ENCODE results near the gene SLCO2B1.

SLCO2B1 gene

GRCh38 chr11:75158696-75159150 lies 7.8 kb downstream of the SLCO2B1 start:
- DNase-seq: no peak
- in situ Hi-C loops (cut with HindIII; ENCODE audit: low pct_ligation_motif_present, low pct_unique_long_range_greater_than_20kb, low sequenced_read_pairs): no loop called here

DNA sequence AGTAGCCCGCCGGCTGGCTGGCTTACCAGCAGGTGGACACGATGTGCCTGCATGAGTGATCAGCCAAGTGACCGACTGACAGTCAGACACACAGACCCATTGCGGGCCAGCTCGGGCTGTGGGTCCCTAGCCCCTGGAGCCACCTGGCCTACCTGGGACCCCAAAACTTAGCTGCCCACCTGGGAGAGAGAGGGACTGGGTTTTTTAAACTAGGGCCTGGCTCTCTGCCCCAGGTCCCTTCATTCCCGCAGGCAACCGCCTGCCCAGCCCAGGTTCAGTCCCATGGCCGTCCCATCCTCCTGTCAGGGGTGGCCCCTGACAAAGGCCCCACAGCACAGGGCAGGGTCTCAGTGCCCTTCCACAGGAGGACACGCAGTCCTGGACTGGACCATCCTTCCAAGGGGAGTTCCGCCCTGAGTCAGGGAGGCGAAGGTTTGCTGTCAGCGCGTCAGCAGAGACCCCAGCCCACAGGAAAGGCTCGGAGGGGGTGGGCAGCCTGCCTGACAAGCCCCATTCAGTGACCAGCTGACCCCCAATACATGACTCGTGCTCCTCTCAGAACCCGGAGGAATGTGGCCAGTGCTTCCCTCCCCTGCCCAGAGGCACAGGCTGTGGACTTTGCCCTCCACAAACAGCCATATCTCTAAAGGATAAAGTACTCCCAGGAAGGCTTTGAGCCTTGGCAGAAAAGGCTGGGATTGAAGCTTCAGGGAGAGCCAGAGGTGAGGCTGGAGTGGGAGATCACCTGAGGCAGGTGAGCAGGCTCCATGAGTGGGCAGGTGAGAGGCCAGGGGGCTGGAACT lies 8.4 kb downstream of the SLCO2B1 start:
- DNase-seq: no peak
- in situ Hi-C loops (cut with HindIII; ENCODE audit: low pct_ligation_motif_present, low pct_unique_long_range_greater_than_20kb, low sequenced_read_pairs): no loop called here

GRCh38 chr11:75160220-75160757 lies 9.4 kb downstream of the SLCO2B1 start:
- in situ Hi-C loops (cut with HindIII; ENCODE audit: low pct_ligation_motif_present, low pct_unique_long_range_greater_than_20kb, low sequenced_read_pairs): no loop called here
- no peak for DNase-seq

GRCh38 chr11:75160880-75161279 lies 10.0 kb downstream of the SLCO2B1 start:
- DNase-seq: no peak
- in situ Hi-C loops (cut with HindIII; ENCODE audit: low pct_ligation_motif_present, low pct_unique_long_range_greater_than_20kb, low sequenced_read_pairs): no loop called here

DNA sequence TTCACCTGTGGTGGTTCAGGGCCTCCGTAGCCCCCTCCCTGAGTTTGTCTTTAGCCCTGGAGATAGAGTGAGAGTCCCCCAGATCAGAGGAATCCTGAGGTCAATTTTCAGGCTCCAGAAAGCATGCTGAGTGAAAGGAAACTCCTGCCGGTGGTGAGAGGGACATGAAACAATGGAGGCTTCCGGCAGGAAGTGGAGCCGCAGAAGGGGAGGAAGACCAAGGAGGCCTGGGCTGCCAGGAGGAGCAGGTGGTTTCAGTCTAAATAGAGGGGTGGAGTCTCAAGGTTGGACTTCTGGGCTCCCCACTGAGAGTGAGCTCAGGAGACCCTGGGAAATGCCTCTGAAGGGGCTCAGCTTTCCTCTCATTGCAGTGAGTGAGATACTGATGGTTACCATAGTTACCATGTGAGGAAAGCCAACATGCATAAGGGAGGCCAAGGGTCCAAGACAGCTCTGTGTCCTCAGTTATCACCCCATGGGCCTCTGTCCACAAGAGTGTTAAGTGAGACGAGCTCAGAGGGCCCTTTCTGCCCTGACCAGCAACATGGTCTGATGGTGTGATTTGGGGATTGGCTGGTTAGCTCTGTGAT lies 10.7 kb downstream of the SLCO2B1 start:
- in situ Hi-C loops (cut with HindIII; ENCODE audit: low pct_ligation_motif_present, low pct_unique_long_range_greater_than_20kb, low sequenced_read_pairs): no loop called here
- no peak for DNase-seq

DNA sequence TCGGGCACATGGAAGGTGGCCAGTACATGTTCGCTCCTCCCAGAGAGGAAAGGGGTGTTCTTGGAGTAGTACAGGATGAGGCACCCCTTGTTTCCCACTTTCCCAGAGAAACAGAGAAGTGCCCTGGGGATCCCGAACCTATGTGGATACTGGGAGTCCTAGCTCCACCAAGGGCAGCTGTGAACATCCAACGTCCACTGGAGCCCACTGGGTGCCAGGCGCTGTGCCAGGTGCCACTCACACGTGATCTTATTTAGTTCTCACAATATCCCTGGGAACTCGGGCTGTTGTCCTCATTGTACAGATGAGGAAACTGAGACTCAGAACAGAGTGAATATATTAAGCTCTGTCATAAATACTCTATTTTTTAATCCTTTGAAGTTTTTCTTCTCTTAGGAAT lies 12.0 kb downstream of the SLCO2B1 start:
- DNase-seq: no peak
- in situ Hi-C loops (cut with HindIII; ENCODE audit: low pct_ligation_motif_present, low pct_unique_long_range_greater_than_20kb, low sequenced_read_pairs): no loop called here

- in situ Hi-C loops (cut with HindIII; ENCODE audit: low pct_ligation_motif_present, low pct_unique_long_range_greater_than_20kb, low sequenced_read_pairs): no loop called here
- DNase-seq: no peak
Observed at GRCh38 chr11:75163921-75164849, 13.3 kb downstream of the SLCO2B1 start.

DNA sequence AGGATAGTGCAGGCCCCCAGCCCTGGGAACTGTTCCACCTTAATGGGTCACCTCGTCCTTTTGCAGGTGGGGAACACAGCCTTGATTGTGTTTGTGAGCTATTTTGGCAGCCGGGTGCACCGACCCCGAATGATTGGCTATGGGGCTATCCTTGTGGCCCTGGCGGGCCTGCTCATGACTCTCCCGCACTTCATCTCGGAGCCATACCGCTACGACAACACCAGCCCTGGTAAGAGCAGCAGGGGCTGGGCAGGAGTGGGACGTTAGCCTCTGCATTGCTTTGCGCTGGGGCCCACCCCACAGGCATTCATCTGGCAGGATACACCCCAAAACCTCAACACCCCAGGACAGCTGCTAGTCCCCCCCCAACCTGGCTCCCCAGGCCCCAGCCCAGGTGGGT lies 14.8 kb downstream of the SLCO2B1 start:
- no peak for DNase-seq
- in situ Hi-C loops (cut with HindIII; ENCODE audit: low pct_ligation_motif_present, low pct_unique_long_range_greater_than_20kb, low sequenced_read_pairs): no loop called here

DNA sequence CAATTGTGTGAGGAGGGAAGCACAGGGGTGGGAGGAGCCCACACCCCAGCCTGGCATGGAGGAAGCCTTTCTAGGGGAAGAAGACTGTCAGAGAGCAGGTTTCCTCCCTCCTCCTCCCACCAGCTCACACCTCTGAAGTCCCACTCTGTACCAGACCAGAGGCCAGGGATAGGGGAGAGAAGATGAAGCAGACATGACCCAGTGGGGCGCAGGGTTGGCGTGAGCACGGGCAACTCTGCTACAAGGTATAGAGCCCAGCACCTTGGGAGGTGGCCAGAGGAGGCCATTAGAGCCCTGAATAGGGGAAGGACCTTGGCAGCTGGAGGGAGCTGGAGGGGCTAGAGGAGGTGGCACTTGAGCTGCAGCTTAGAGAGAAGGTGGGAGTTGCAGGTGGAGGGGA lies 15.9 kb downstream of the SLCO2B1 start:
- in situ Hi-C loops (cut with HindIII; ENCODE audit: low pct_ligation_motif_present, low pct_unique_long_range_greater_than_20kb, low sequenced_read_pairs): no loop called here

GRCh38 chr11:75167617-75168016 lies 16.7 kb downstream of the SLCO2B1 start:
- in situ Hi-C loops (cut with HindIII; ENCODE audit: low pct_ligation_motif_present, low pct_unique_long_range_greater_than_20kb, low sequenced_read_pairs): no loop called here
- DNase-seq: no peak

More for the DNA sequence above, 15.9 kb downstream of the SLCO2B1 start:
- no peak for DNase-seq

DNA sequence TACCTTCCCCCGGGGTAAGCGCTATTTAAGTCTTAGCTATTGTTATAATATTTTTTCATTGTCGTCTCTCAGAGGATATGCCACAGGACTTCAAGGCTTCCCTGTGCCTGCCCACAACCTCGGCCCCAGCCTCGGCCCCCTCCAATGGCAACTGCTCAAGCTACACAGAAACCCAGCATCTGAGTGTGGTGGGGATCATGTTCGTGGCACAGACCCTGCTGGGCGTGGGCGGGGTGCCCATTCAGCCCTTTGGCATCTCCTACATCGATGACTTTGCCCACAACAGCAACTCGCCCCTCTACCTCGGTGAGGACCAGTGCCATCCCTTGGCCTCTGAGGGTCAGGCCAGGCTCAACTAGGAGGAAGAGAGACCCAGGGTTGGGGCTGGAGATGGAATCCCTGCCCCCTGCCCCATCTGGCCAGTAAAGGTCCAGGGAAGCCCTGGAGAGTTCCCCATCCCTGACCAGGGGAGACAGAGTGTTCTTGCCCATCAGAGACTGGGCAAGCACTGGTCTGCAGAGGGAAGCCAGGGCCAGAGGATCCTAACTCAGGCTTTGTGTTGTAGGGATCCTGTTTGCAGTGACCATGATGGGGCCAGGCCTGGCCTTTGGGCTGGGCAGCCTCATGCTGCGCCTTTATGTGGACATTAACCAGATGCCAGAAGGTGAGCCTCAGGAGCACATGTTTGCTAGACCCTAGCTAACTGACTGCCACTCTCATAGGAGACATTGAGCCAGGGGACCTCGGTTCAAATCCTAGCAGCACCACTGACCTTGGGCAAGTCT lies 18.4 kb downstream of the SLCO2B1 start:
- in situ Hi-C loops (cut with HindIII; ENCODE audit: low pct_ligation_motif_present, low pct_unique_long_range_greater_than_20kb, low sequenced_read_pairs): no loop called here
- DNase-seq: no peak

DNA sequence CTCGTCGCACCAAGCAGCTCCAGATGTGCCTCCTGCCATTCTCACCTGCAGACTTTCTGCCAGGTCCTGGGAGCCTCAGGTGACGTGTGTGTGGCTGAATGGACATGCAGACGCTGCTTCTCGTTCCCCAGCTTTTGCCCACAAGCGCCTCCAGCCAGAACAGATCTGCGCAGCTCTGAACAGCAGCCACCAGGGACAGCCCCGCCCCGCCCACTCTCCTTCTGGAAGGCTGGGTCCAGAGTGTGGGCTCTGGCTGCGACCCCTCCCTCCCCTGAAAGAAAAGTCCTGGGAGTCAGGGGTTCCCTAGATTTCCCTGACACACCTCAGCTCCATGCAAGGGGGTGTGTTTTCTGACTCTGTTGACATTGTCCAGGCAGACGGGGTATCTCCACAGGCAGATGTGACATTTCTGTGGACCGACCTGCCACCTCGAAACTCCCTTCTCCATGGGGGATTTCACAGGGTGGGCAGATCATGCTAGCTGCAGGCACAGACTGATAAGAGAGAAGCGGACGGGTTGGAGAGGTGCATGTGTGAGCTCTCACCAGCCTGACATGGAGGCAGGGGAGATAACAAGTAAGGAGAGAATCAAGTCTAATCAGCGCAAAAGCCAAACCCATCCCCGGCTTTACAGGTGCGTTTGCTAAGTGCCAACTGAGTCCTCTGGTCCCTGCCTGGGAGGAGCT lies 19.8 kb downstream of the SLCO2B1 start:
- DNase-seq: no peak
- in situ Hi-C loops (cut with HindIII; ENCODE audit: low pct_ligation_motif_present, low pct_unique_long_range_greater_than_20kb, low sequenced_read_pairs): no loop called here

- no peak for DNase-seq
- in situ Hi-C loops (cut with HindIII; ENCODE audit: low pct_ligation_motif_present, low pct_unique_long_range_greater_than_20kb, low sequenced_read_pairs): no loop called here
Observed at GRCh38 chr11:75173336-75173735, 22.4 kb downstream of the SLCO2B1 start.

GRCh38 chr11:75174781-75175370 lies 24.0 kb downstream of the SLCO2B1 start:
- in situ Hi-C loops (cut with HindIII; ENCODE audit: low pct_ligation_motif_present, low pct_unique_long_range_greater_than_20kb, low sequenced_read_pairs): no loop called here
- no peak for DNase-seq

GRCh38 chr11:75182664-75183063 lies 31.8 kb downstream of the SLCO2B1 start:
- no peak for DNase-seq
- in situ Hi-C loops (cut with HindIII; ENCODE audit: low pct_ligation_motif_present, low pct_unique_long_range_greater_than_20kb, low sequenced_read_pairs): no loop called here

- in situ Hi-C loops (cut with HindIII; ENCODE audit: low pct_ligation_motif_present, low pct_unique_long_range_greater_than_20kb, low sequenced_read_pairs): no loop called here
- no peak for DNase-seq
Observed at GRCh38 chr11:75184051-75184450, 33.1 kb downstream of the SLCO2B1 start.

- in situ Hi-C loops (cut with HindIII; ENCODE audit: low pct_ligation_motif_present, low pct_unique_long_range_greater_than_20kb, low sequenced_read_pairs): no loop called here
- DNase-seq: no peak
Observed at GRCh38 chr11:75184757-75185425, 34.0 kb downstream of the SLCO2B1 start.
